HG03354 (cell line): Measurements from ENCODE around the gene HMGA1.
"Not testable (repeated sequence)": the region's sequence is repeated elsewhere in the genome, so short reads cannot be mapped to it uniquely, and the experiment has no call there.

Experiments
- ATAC-seq: cut with Tn5 transposase; IDR thresholded peaks from one replicate; pipeline ENCODE4 v1.9.1; 2021; ENCODE audit warnings: mild to moderate bottlenecking; ENCODE audit not compliant: unreplicated experiment, poor library complexity, severe bottlenecking

HMGA1 gene

DNA sequence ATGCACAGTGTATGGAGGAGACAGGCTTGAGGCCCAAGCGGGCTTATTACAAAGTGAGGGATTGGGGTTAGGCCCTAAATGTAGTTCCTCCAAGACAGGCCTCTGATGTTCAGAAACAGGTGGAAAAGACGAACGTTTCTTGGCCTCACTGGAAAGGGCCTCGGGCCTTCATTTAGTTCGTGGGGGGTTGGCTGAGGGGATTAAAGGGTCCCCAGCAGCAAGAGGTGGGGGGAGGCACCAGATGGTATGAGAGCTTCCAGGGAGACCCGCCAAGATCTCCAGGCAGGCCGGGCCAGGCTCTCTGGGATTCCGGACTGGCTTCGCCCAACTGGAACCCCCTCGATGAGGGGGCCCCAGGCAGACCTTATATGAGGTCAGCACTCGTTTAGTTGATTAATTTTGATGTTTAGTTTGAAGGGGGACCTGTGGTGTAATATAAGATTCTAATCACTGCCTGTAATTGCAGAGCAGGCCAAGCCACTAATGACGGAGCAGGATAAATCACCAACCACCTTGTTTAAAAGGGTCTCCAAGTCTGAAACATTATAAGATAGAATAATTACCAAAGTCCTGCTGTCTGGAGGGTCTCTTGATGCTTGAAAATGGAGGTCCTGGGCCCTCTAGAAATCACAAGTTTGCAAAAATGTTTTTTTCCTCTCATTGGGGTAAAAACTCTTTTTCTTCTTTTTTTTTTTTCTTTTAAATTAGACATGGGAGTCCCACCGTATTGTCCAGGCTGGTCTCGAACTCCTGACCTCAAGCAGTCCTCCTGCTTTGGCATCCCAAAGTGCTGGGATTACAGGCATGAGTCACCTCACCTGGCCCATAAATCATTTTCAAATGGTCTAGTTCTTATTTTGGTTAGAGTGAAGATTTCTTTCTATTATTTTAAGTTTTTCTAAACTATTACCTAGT, 2.2 kb downstream of the HMGA1 start:
- no peak for ATAC-seq

DNA sequence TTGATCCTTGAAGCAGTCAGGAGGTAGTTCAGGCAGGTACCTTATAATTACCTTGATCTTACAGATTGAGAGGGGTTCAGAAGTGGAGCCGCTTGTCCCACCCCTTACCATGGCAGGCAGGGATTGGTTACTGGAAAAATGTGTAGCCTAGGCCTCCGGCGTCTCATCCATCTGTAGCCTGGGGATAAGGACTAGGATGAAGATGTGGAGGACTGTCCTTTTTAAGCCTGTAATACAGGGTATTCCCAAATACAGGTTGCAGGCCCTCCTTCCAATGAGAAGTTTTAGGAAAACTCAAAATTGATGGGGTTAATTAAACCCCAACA, 2.8 kb downstream of the HMGA1 start:
- no peak for ATAC-seq

DNA sequence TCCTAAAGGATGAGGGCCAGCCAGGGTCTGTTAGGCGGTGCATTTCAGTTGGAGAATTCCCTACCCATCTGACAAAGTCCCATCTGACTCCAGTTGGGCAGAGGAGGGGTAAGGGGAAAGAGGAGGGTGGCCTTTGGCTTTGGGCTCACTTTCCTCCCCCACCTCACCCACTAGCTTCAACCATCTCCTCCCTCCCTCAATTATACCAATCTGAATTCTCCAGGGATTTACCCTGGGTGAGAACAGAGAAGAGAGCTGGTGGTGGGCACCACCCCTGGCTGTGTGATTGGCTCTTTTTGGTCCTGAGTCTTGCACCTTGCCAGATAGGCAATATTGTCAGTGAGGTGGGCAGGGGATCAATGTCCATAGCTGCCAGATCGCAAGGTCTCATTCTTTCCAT, 3.2 kb downstream of the HMGA1 start:
- no peak for ATAC-seq

DNA sequence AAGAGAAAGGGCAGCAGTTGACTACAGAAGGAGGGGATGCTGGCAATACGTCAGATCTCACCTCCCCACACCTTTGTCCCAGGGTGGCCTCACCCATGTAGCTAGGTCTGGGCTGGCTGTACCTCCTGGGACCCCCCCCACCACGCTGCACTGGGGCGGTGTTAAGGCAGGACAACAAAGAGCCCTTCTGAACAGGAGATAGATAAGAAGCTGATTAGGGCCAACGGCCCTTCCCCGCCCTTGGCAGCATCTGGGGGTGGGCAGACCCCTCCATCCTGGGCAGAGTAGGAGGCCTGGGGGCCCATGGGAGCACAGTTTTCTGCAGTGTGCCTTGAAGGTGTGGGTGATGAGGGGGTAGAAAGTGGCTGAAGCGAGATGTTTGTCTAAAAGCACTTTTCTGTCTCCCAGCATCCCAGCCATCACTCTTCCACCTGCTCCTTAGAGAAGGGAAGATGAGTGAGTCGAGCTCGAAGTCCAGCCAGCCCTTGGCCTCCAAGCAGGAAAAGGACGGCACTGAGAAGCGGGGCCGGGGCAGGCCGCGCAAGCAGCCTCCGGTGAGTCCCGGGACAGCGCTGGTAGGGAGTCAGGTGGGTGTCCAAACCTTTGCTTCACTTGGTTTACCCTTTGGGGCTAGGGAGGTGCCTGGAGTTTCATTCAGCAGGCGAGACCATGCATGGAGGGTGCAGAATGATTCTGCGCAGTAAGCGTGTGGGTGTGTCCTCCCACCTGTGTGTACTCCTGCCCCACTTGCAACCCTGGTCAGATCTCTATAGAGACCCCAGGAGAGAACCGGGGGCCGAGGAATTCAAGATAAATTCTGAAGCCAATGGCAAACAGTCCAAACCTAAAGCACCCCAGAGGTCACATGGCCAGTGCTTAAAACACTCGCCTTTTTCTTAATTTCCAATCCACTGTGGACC, 3.9 kb downstream of the HMGA1 start:
- no peak for ATAC-seq

DNA sequence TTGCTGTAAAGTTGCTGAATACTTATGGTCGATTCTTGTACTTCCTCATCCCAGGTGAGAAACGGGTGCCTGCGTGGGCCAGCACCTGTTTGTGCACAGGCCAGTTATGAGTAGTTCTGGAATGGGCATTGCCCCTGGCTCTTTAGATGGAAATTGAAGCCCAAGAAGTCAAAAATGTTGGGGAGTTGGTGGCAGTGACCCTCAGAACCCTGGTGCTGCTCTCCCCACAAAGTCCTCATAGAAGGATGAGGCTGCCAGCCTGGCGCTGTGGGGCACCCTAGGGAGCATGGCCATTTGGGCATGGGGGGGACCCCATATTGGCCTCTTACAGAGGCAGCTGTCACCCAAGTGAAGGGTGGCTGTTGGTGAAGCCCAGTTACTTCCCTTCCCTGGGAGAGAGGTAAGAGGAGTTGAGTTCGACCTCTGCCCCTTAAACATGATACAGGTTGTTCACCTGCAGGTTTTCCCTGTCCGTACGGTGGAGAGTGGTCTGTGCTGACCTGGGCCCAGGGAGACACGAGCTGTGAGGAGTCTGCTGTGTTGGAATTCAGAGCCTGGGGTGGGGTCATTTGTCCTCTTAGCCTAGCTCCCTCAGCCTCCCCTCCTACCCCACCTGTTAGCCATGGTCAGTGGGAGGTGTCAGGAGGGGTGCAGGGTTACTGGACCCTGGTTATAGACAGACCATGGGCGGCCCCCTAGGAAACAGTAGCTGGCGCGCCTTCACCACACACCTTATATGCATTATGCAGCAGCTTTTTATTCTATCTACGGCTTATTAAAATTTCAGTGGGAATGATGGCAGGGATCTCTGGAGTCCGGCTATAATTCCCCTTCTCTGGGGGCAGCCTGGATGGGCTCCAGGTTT, 4.9 kb downstream of the HMGA1 start:
- no peak for ATAC-seq

DNA sequence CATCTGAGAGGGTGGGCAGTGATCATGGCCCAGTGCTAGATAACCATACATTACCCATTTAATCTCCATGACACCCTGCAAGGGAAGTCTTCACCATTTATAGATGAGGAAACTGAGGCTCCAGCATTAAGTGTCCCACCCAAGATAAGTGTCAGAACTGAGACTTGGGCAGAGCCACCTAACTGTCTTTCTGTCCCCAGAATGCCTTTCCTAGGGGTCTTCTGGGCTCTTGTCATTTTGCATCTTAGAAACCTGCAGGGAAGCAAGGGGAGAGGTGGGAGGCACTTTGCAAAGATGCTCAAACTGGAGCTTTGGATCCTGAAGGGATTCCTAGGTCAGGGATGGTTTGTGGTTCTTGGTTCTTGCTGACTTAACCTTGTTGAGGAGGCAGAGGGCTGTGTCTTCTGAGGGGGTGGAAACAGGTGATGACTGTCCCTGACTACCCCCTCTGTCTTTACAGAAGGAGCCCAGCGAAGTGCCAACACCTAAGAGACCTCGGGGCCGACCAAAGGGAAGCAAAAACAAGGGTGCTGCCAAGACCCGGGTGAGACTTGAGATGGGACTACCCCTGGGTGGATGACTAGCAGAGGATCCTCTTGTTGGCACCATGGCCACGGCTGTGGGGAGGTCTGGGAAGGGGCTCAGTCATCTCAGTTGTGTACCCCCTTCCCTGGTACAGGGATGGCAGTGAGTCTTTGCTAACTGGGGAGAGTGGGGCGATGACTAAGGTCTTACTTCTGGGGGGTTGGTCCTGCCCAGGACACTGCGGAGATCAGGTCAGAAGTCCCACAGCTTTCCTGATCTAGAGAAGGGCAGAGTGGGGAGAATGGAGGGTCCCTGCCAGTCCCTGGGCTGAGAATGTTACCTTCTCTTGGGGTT, 5.8 kb downstream of the HMGA1 start:
- ATAC-seq, result no peak

DNA sequence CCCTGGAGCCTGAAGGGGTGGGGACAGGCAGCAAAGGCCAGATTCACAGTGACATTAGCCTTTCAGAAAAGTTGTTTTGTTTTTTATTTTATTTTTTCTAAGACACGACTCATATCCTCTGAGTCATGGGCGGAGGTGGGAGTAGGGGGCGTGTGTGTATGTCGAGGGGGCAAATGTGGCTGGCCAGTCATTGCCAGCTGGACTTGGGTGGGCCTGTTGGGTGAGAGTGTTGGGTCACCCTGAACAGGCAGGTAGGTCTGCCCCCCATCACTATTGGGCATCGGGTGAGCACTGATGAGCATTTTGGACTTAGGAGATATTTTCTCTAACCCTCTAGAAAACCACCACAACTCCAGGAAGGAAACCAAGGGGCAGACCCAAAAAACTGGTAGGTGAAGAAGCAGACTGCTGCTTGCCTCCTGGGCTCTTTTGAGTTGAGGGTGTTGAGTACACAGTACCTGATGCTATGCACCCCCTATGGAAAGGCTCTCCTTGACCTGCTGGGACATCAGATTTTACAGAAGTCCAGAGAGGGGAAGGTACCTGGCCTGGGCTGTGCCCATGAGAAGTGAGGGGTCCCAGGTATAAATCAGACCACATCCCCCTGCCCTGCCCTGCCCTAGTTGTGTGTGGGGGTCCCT, 6.6 kb downstream of the HMGA1 start:
- no peak for ATAC-seq

DNA sequence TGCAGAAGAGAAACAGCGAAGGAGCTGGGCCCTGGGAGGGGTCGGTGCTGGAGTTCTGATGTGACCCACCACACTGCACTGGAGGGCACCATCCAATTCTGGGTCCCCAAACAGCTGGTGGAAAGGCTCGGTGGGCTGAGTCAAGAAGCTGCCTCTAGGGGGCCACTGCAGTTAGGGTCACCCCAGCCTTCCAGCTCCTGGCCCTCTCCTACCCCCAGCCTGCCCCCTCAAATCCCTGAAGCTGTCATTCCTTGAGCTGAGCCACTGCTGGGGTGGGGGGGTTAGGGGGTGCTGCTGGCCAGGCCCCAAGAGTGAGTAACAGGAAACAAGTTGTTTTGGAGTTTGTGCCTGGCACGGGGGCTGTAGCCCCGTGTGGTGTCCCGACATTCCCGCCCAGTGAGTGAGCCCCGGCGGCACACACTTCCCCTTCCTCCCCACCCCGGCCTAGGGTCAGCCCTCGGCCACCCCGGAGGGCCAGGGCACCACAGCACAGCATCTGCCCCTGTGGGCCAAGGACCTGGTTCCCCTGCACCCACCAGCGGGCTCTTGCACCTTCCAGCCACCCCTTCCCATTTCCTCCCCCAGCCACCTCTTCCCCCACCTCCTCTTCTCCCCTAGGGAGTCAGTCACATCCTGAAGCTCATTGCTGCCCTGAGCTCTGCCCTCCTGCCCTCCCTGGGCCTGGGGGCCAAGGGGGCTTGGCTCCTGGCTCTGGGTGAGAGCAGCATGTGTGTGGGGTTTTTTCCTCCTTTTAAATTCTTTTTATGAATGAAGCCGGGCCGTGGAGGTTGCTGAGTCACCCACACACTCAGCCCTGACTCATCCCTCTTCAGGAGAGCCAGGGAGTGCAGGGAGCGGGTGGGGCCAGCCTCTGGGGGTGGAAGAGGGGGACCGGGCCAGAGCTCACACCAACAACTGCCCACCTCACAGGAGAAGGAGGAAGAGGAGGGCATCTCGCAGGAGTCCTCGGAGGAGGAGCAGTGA, 7.5 kb downstream of the HMGA1 start:
- ATAC-seq, result no peak

DNA sequence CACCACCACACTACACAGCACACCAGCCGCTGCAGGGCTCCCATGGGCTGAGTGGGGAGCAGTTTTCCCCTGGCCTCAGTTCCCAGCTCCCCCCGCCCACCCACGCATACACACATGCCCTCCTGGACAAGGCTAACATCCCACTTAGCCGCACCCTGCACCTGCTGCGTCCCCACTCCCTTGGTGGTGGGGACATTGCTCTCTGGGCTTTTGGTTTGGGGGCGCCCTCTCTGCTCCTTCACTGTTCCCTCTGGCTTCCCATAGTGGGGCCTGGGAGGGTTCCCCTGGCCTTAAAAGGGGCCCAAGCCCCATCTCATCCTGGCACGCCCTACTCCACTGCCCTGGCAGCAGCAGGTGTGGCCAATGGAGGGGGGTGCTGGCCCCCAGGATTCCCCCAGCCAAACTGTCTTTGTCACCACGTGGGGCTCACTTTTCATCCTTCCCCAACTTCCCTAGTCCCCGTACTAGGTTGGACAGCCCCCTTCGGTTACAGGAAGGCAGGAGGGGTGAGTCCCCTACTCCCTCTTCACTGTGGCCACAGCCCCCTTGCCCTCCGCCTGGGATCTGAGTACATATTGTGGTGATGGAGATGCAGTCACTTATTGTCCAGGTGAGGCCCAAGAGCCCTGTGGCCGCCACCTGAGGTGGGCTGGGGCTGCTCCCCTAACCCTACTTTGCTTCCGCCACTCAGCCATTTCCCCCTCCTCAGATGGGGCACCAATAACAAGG, 8.5 kb downstream of the HMGA1 start:
- ATAC-seq, result not testable (repeated sequence)

DNA sequence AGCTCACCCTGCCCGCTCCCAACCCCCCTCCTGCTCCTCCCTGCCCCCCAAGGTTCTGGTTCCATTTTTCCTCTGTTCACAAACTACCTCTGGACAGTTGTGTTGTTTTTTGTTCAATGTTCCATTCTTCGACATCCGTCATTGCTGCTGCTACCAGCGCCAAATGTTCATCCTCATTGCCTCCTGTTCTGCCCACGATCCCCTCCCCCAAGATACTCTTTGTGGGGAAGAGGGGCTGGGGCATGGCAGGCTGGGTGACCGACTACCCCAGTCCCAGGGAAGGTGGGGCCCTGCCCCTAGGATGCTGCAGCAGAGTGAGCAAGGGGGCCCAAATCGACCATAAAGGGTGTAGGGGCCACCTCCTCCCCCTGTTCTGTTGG, 9.1 kb downstream of the HMGA1 start:
- ATAC-seq, result not testable (repeated sequence)

DNA sequence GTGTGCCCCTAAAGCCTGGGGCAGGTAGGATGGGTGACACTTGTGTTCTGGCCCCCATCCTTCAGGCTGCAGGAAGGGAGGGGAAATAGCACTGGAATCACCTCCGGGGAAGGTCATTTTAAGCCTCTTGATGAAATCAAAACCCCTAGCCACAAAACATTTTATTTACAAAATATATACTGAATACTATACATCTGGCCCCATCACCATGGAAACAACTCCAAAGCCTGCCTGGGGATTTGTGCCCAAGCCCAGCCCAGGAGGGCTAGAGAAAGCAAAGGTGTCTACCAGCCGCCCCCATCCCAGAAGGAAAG, 9.5 kb downstream of the HMGA1 start:
- ATAC-seq, result no peak

DNA sequence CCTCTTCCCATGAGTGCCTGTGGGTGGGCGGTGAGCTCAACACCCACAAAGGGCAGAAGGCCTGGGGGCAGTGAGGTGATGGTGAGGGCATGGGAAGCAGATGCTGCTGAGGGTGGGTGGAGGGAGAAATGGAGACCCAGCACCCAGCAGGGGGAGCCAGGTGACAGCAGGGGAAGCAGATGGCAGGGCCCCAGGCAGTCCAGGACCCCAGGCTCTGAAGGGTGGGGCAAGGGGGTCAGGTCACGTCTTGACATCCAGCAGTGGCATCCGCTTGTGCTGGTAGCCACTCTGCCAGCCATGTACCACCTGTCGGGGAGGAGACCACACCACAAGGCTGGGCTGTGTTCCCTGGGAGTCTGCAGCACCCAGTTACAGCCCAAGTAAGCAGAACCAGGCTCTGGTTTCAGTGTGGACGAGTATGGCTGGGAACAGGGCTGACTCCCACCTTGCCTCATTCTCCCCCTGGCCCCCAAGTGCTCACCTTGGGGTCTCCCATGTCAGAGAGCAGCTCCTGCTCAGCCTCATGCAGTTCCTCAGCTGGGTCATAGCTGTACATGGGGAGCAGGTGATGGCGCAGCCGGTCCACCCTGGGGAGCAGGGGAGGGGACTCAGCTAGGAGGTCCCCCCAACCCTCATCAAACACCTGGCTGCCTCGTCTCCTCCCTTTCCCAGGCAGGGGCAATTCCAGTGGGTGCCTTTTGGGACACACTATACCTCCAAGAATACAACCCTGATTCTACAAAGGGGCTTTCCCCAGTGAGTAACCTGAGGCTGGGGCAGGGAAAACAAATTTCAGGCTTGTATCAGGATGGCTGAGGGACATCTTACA, 10.1 kb downstream of the HMGA1 start:
- no peak for ATAC-seq

DNA sequence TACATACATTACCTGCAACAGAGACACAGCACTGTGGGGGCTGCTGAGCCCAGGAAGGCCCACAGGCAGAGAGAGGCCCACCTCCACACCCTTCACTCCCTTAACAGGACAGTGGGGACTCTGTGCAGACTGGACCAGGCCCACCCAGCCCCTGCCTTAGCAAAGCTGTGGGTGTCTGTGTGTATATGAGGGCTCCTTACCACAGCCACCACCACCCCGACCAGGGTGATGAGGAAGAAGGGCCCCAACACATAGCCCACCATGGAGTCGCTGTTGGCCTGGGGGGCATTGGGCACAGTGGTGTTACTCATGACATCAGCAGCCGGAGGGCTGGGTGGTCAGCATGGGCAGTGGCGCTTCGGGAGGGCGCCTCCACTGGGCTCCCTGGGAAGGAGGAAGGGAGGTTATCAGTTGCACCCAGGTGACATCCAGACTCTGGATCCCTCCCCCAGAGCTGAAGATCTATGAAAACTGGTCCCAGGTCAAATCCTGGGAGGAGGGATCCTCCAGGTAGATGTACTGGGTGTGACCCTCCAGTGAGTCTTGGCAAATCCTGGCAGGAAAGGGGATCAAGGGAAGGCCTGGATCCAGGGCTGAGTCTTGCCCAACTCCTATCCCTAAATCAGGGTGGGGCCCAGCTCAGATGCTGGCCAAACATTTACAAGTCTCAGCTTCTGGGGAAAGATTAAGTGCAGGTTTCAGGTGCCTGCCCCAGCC, 11.0 kb downstream of the HMGA1 start:
- no peak for ATAC-seq

DNA sequence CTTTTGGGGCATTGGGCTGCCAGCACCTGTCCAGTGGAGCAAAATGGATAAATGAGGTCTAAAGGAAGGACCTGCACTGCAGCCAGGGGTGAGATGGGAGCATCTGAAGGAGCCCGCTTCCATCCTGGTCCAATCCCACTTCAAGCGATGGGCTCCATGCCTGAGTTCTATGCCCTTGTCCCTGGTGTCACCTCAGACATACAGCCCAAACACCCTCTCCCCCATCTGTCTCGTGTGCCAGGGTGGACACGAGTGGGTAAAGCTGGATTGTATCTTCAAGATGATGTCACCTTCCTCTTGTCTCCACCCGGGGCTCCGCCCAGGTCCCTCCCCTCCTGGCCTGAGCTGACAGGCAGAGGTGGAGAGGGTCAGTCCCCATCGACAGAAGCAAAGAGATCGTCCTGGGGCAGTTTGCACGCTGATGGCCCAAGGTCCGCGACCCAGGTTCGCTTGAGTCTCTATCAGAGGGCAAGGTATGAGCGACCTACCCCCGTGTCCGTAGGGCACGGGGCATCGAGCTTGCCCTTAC, 11.6 kb downstream of the HMGA1 start:
- peak; percentile 28 for ATAC-seq

DNA sequence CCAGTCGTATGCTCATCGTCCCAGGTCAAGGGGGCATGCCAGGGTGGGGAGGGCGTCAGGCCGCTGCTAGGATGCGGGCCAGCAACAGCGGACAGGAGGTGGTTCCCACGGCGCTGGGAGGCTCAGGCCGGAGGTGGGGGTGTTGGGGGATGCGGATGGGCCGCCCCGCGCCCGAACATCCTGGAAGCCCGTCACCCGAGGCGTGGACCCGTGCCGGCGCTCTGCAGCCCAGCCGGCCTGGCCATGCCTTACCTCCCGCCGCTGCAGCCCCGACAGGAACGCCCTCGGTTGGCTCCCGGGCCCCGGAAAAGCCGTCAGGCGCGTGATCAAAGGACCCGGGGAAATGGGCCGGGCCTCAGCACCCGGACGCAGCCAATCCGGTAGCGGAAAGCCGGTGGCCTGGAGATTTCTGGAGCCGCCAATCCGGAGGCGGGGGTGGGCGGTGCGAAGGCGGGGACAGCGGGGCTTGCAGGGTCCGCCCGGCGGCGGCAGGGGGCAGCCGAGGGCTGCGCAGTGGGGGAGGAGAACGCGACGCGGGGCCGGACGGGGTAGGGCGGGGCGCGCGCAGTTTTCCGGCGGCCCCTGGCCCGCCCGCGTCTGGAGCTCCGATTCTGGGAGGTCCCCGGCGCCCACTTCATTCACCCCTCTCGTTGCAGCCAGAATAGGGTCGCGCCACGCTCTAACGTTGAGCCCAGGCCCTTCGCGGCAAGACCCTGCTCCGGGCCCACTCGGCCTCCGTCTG, 12.2 kb downstream of the HMGA1 start, which contains the start of gene SMIM29:
SMIM29 (minus strand) TSS at position 280 of the 742 bp plus-strand sequence. CDS start 1,215 bp downstream, outside the sequence.
- peak; percentile 84 for ATAC-seq
